Progenitor cell of endocrine pancreas (in vitro differentiated cells): ENCODE measurements around the gene NNMT. TPM values are rescaled to one million over a fixed set of nuclear protein-coding genes. Genes with fewer than 3 reads are reported as not detected.

Experiments used
- DNase-seq: peaks from one replicate; pipeline ENCODE4 v3.0.0; 2021; ENCODE audit warnings: low spot score; ENCODE audit not compliant: unreplicated experiment
- H3K27ac Mint-ChIP-seq: 2 replicates; pipeline ENCODE4 v1.8.0; 2021; ENCODE audit warnings: mild to moderate bottlenecking, moderate library complexity, mixed read lengths
- H3K27me3 Mint-ChIP-seq: 2 replicates; pipeline ENCODE4 v1.8.0; 2021; ENCODE audit warnings: mixed read lengths
- H3K36me3 Mint-ChIP-seq: 2 replicates; pipeline ENCODE4 v1.8.0; 2022; ENCODE audit warnings: mixed read lengths; ENCODE audit not compliant: insufficient read depth
- H3K4me1 Mint-ChIP-seq: 2 replicates; pipeline ENCODE4 v1.8.0; 2021; ENCODE audit warnings: low read depth, mixed read lengths
- H3K4me3 Mint-ChIP-seq: 2 replicates; pipeline ENCODE4 v1.8.0; 2021; ENCODE audit warnings: low read depth, mild to moderate bottlenecking, moderate library complexity, mixed read lengths
- H3K9me3 Mint-ChIP-seq: 2 replicates; pipeline ENCODE4 v1.8.0; 2021; ENCODE audit warnings: low read depth, mixed read lengths
- CTCF ChIP-seq: fragments of 200-600 bp; sonication (generic); IDR thresholded peaks from one replicate; pipeline ENCODE4 v1.5.0; 2021; ENCODE audit warnings: antibody characterized with exemption, mild to moderate bottlenecking; ENCODE audit not compliant: unreplicated experiment
- total RNA-seq: library from RNA; stranded (reverse); gene quantifications from 2 replicates; pipeline ENCODE4 v1.2.1, GENCODE V29; 2021

Gene NNMT
- total RNA-seq, 1 donor from 2014 or later = 2.4 TPM

DNA sequence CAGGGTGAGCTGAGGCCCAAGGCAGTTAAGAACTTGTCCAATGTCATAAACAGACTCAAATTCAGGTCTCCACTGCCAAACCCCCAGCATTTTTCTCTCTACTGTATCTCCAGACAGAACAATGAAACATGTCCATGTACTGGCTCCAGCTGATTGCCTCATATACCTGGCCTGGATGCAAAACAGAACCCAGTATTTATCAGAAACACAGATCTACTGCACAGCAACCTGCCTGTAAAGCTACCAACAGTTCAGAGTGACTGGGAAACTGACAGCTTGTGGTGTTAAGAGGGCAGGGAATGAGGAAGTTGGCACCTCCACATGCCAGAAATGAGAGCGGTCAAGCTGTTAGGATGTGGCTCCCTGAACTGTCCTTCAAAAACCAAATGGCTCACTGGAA is 62.5 kb downstream of the NNMT start:
- no peak for TF ChIP-seq CTCF
- Mint-ChIP-seq H3K4me1 (no peaks in the 10 kb centered on the region), H3K36me3 (no peaks in the 10 kb centered on the region), H3K27me3 (peaks cover 2% of the 10 kb centered on the region), H3K9me3 (no peaks in the 10 kb centered on the region), H3K4me3 (no peak overlapping the region), H3K27ac (no peak overlapping the region)
- DNase-seq = no peak

- DNase-seq = no peak
- Mint-ChIP-seq H3K9me3 (no peaks in the 10 kb centered on the region), H3K27ac (no peak overlapping the region), H3K27me3 (peaks cover 3% of the 10 kb centered on the region), H3K36me3 (no peaks in the 10 kb centered on the region), H3K4me1 (no peaks in the 10 kb centered on the region), H3K4me3 (no peak overlapping the region)
- TF ChIP-seq CTCF = no peak
Observed at GRCh38 chr11:114359342-114359741, 63.1 kb downstream of the NNMT start.

DNA sequence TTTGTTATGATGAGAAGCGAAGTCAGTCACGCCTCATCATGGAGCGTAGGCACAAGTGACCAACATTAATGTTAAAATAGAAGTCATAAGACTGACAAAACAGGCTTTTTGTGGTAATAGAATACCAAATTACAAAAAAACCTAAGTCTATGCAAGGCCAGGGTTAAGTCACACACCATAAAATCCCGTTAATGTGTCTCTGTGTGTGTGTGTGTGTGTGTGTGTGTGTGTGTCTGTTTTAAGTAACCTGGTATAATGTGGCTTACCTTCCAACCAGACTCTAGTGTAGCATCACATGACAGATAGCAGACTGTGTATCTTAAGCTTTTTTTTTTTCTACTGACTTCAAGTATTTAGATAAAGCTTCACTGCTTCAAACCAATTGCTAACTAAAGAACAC is 66.1 kb downstream of the NNMT start:
- TF ChIP-seq CTCF = no peak
- H3K27ac Mint-ChIP-seq = no peak overlapping the region
- no peaks in the 10 kb centered on the region for H3K36me3 Mint-ChIP-seq
- H3K4me1 Mint-ChIP-seq = no peaks in the 10 kb centered on the region
- H3K27me3 Mint-ChIP-seq = peaks cover 9% of the 10 kb centered on the region
- no peaks in the 10 kb centered on the region for H3K9me3 Mint-ChIP-seq
- no peak for DNase-seq
- H3K4me3 Mint-ChIP-seq = no peak overlapping the region

GRCh38 chr11:114362958-114363357 is 66.8 kb downstream of the NNMT start:
- no peak for TF ChIP-seq CTCF
- no peak overlapping the region for H3K4me3 Mint-ChIP-seq
- no peaks in the 10 kb centered on the region for H3K36me3 Mint-ChIP-seq
- no peaks in the 10 kb centered on the region for H3K4me1 Mint-ChIP-seq
- no peaks in the 10 kb centered on the region for H3K9me3 Mint-ChIP-seq
- DNase-seq = no peak
- H3K27me3 Mint-ChIP-seq = peaks cover 9% of the 10 kb centered on the region
- H3K27ac Mint-ChIP-seq = no peak overlapping the region

Other genes starting within 250 kb of the NNMT start
- 29.6 and 32.6 TPM in 2 replicates for gene ZBTB16, start 236.7 kb upstream of the NNMT start, total RNA-seq
- 6.9 and 8.5 TPM in 2 replicates for gene C11orf71, start 104.1 kb downstream of the NNMT start, total RNA-seq
- 46.8 and 54.5 TPM in 2 replicates for gene RBM7, start 104.3 kb downstream of the NNMT start, total RNA-seq
- 51.3 and 54.7 TPM in 2 replicates for gene REXO2, start 143.1 kb downstream of the NNMT start, total RNA-seq